ENCODE data around the gene GLI3.

GLI3 gene

GRCh38 chr7:42057331-42057730 is 179.7 kb downstream of the GLI3 start:
- H3K4me2 ChIP-seq (ENCODE audit: low read length): no peak overlapping the region
- H3K27me3 ChIP-seq (ENCODE audit: low read depth, low read length): no peaks in the 10 kb centered on the region
- no peaks in the 10 kb centered on the region for H3K79me2 ChIP-seq (ENCODE audit: low read length)
- no peaks in the 10 kb centered on the region for H3K36me3 ChIP-seq (replicated peaks; ENCODE audit: low read depth, low read length)
- no peaks in the 10 kb centered on the region for H3K4me1 ChIP-seq (ENCODE audit: low read length)
- H3K9ac ChIP-seq (ENCODE audit: low read length): no peak overlapping the region
- no peak for TF ChIP-seq EZH2phosphoT487 (IDR thresholded peaks at IDR 0.05; ENCODE audit: low read depth)
- no peak for TF ChIP-seq CTCF (IDR thresholded peaks at IDR 0.05; ENCODE audit: low read depth, low read length)
- H3K9me3 ChIP-seq (ENCODE audit: insufficient read depth, low read length): no peaks in the 10 kb centered on the region
- no peak overlapping the region for H3K27ac ChIP-seq (ENCODE audit: low read length)
- H3K4me3 ChIP-seq (ENCODE audit: low read length): no peak overlapping the region
- H4K20me1 ChIP-seq (ENCODE audit: insufficient read depth, low read length): no peaks in the 10 kb centered on the region
- no peak overlapping the region for H2AFZ ChIP-seq (ENCODE audit: low read depth, low read length)

- no peak for TF ChIP-seq EZH2phosphoT487 (IDR thresholded peaks at IDR 0.05; ENCODE audit: low read depth)
- no peak for TF ChIP-seq CTCF (IDR thresholded peaks at IDR 0.05; ENCODE audit: low read depth, low read length)
- Histone ChIP-seq H3K9ac (ENCODE audit: low read length) (no peak overlapping the region), H3K9me3 (ENCODE audit: insufficient read depth, low read length) (no peaks in the 10 kb centered on the region), H3K4me3 (ENCODE audit: low read length) (no peak overlapping the region), H3K36me3 (replicated peaks; ENCODE audit: low read depth, low read length) (no peaks in the 10 kb centered on the region), H4K20me1 (ENCODE audit: insufficient read depth, low read length) (no peaks in the 10 kb centered on the region), H3K79me2 (ENCODE audit: low read length) (no peaks in the 10 kb centered on the region), H3K4me1 (ENCODE audit: low read length) (no peaks in the 10 kb centered on the region), H3K4me2 (ENCODE audit: low read length) (no peak overlapping the region), H3K27ac (ENCODE audit: low read length) (no peak overlapping the region), H2AFZ (ENCODE audit: low read depth, low read length) (no peak overlapping the region), H3K27me3 (ENCODE audit: low read depth, low read length) (peaks cover 3% of the 10 kb centered on the region; the same call in 1 of the 2 replicates)
Measured at GRCh38 chr7:42055171-42055570, 181.8 kb downstream of the GLI3 start.

- peaks cover 10% of the 10 kb centered on the region for H3K27me3 ChIP-seq (ENCODE audit: low read depth, low read length)
Measured at GRCh38 chr7:42053834-42054233, 183.2 kb downstream of the GLI3 start.

GRCh38 chr7:42049761-42050160 is 187.2 kb downstream of the GLI3 start:
- H3K4me2 ChIP-seq (ENCODE audit: low read length): no peak overlapping the region
- TF ChIP-seq EZH2phosphoT487 (IDR thresholded peaks at IDR 0.05; ENCODE audit: low read depth): no peak
- TF ChIP-seq CTCF (IDR thresholded peaks at IDR 0.05; ENCODE audit: low read depth, low read length): no peak
- no peaks in the 10 kb centered on the region for H3K4me1 ChIP-seq (ENCODE audit: low read length)
- H3K27me3 ChIP-seq (ENCODE audit: low read depth, low read length): peaks cover 29% of the 10 kb centered on the region
- H4K20me1 ChIP-seq (ENCODE audit: insufficient read depth, low read length): no peaks in the 10 kb centered on the region
- H3K36me3 ChIP-seq (replicated peaks; ENCODE audit: low read depth, low read length): no peaks in the 10 kb centered on the region
- H3K79me2 ChIP-seq (ENCODE audit: low read length): no peaks in the 10 kb centered on the region
- no peaks in the 10 kb centered on the region for H3K9me3 ChIP-seq (ENCODE audit: insufficient read depth, low read length)
- no peak overlapping the region for H3K27ac ChIP-seq (ENCODE audit: low read length)
- no peak overlapping the region for H3K4me3 ChIP-seq (ENCODE audit: low read length)
- no peak overlapping the region for H3K9ac ChIP-seq (ENCODE audit: low read length)
- H2AFZ ChIP-seq (ENCODE audit: low read depth, low read length): no peak overlapping the region

More at GRCh38 chr7:42053834-42054233, 183.2 kb downstream of the GLI3 start:
- no peak overlapping the region for H3K9ac ChIP-seq (ENCODE audit: low read length)
- no peaks in the 10 kb centered on the region for H3K79me2 ChIP-seq (ENCODE audit: low read length)
- no peaks in the 10 kb centered on the region for H3K4me1 ChIP-seq (ENCODE audit: low read length)
- H4K20me1 ChIP-seq (ENCODE audit: insufficient read depth, low read length): no peaks in the 10 kb centered on the region
- H3K4me2 ChIP-seq (ENCODE audit: low read length): no peak overlapping the region
- H3K36me3 ChIP-seq (replicated peaks; ENCODE audit: low read depth, low read length): no peaks in the 10 kb centered on the region
- H3K4me3 ChIP-seq (ENCODE audit: low read length): no peak overlapping the region
- TF ChIP-seq EZH2phosphoT487 (IDR thresholded peaks at IDR 0.05; ENCODE audit: low read depth): no peak
- TF ChIP-seq CTCF (IDR thresholded peaks at IDR 0.05; ENCODE audit: low read depth, low read length): no peak
- H3K9me3 ChIP-seq (ENCODE audit: insufficient read depth, low read length): no peaks in the 10 kb centered on the region
- no peak overlapping the region for H2AFZ ChIP-seq (ENCODE audit: low read depth, low read length)
- H3K27ac ChIP-seq (ENCODE audit: low read length): no peak overlapping the region

Data from OCI-LY3 (cell line).